GM23248 (cell line): ENCODE data around the gene KRTAP27-1. TPM values are rescaled to one million over a fixed set of nuclear protein-coding genes. Genes with fewer than 3 reads are reported as not detected.

Experiments used
- DNase-seq: peaks from one replicate; pipeline ENCODE4 v3.0.0-alpha.2; 2015
- H2AFZ ChIP-seq: fragments of 200-600 bp; sonication (generic); 2 replicates; pipeline ENCODE4 v1.6.1; 2016; ENCODE audit warnings: antibody characterized with exemption
- H3F3A ChIP-seq: fragments of 200-600 bp; sonication (generic); 2 replicates; pipeline ENCODE4 v1.6.1; 2016; ENCODE audit warnings: mild to moderate bottlenecking, antibody characterized with exemption, mixed run types; ENCODE audit not compliant: insufficient read depth
- H3K27ac ChIP-seq: fragments of 200-600 bp; sonication (generic); 2 replicates; pipeline ENCODE4 v1.5.1; 2016; ENCODE audit warnings: mild to moderate bottlenecking
- H3K27me3 ChIP-seq: fragments of 200-600 bp; sonication (generic); replicated peaks from 2 replicates; pipeline ENCODE4 v1.6.1; 2016; ENCODE audit warnings: mild to moderate bottlenecking; ENCODE audit not compliant: insufficient read depth
- H3K36me3 ChIP-seq: fragments of 200-600 bp; sonication (generic); 2 replicates; pipeline ENCODE4 v1.6.1; 2016; ENCODE audit warnings: low read depth, mild to moderate bottlenecking
- H3K4me1 ChIP-seq: fragments of 200-600 bp; sonication (generic); 2 replicates; pipeline ENCODE4 v1.6.1; 2016; ENCODE audit warnings: mild to moderate bottlenecking; ENCODE audit not compliant: insufficient read depth
- H3K4me2 ChIP-seq: fragments of 200-600 bp; sonication (generic); one replicate; pipeline ENCODE4 v1.6.1; 2016; ENCODE audit warnings: mild to moderate bottlenecking; ENCODE audit not compliant: unreplicated experiment
- H3K4me3 ChIP-seq: fragments of 200-600 bp; sonication (generic); 2 replicates; pipeline ENCODE4 v1.5.1; 2016; ENCODE audit warnings: mild to moderate bottlenecking
- H3K79me2 ChIP-seq: fragments of 200-600 bp; sonication (generic); 2 replicates; pipeline ENCODE4 v1.6.1; 2016; ENCODE audit warnings: mild to moderate bottlenecking; ENCODE audit not compliant: insufficient read depth
- H3K9ac ChIP-seq: fragments of 200-600 bp; sonication (generic); 2 replicates; pipeline ENCODE4 v1.6.1; 2016; ENCODE audit warnings: mild to moderate bottlenecking
- H3K9me2 ChIP-seq: fragments of 200-600 bp; sonication (generic); 2 replicates; pipeline ENCODE4 v1.6.1; 2016; ENCODE audit warnings: mixed run types, mild to moderate bottlenecking, moderate library complexity; ENCODE audit not compliant: insufficient read depth
- H3K9me3 ChIP-seq: fragments of 200-600 bp; sonication (generic); one replicate; pipeline ENCODE4 v1.6.1; 2017; ENCODE audit warnings: low read depth
- H4K20me1 ChIP-seq: fragments of 200-600 bp; sonication (generic); 2 replicates; pipeline ENCODE4 v1.6.0; 2016; ENCODE audit not compliant: insufficient read depth
- EZH2 ChIP-seq: fragments of 200-600 bp; sonication (generic); IDR thresholded peaks from 2 replicates; pipeline ENCODE4 v1.6.1; 2018; ENCODE audit warnings: antibody characterized with exemption, mild to moderate bottlenecking; ENCODE audit not compliant: insufficient read depth, poor library complexity, severe bottlenecking
- EZH2phosphoT487 ChIP-seq: fragments of 200-600 bp; sonication (generic); IDR thresholded peaks from 2 replicates; pipeline ENCODE4 v1.6.1; 2018; ENCODE audit warnings: antibody characterized with exemption, moderate library complexity, mild to moderate bottlenecking, low read depth; ENCODE audit not compliant: insufficient read depth
- WGBS, 2 experiments: methylation state at CpG; one replicate each; pipeline ENCODE4 v1.1.6; 2015 to 2017; ENCODE audit warnings: low lambda C conversion rate in 2 of 2, low coverage in 1 of 2; ENCODE audit errors: missing lambda C conversion rate in 2 of 2; 5-methylcytosine and 5-hydroxymethylcytosine counted together
- in situ Hi-C: fragments of 300-500 bp; cut with MboI; formaldehyde crosslinking; loops from 2 replicates; pipeline ENCODE4 v1.15.0; 2020
- polyA plus RNA-seq: library from polyadenylated mRNA; unstranded; fragments of >200 nt; fragmentation: Nextera tagmentation; extraction: Ambion mirVana; gene quantifications from 2 replicates; pipeline ENCODE4 v1.2.1, GENCODE V29; 2016
- total RNA-seq: library from RNA; depleted of rRNA; stranded (reverse); fragments of >200 nt; shearing (Covaris generic); gene quantifications from 2 replicates; pipeline ENCODE4 v1.2.3, GENCODE V29; 2014

Gene KRTAP27-1
- total and polyA plus RNA-seq, 2 experiments from 2014 or later, result not detected

GRCh38 chr21:30354308-30355005 is 17.0 kb upstream of the KRTAP27-1 start:
- DNase-seq, result no peak
- WGBS, 2 experiments, result 8 to 16% methylated on average over 1 of the region's 1 CpG

GRCh38 chr21:30351534-30351933 is 14.0 kb upstream of the KRTAP27-1 start:
- 44 to 52% methylated on average over 1 of the region's 1 CpG for WGBS, 2 experiments

More at GRCh38 chr21:30354308-30355005, 17.0 kb upstream of the KRTAP27-1 start:
- TF ChIP-seq EZH2phosphoT487 (no peak), EZH2 (no peak)
- H3K4me2 ChIP-seq, result no peak overlapping the region
- H3K9ac ChIP-seq, result no peak overlapping the region
- no peak overlapping the region for H3K27ac ChIP-seq
- no peak overlapping the region for H3K4me3 ChIP-seq
- H3K36me3 ChIP-seq, result no peaks in the 10 kb centered on the region
- H3K27me3 ChIP-seq, result no peaks in the 10 kb centered on the region
- no peaks in the 10 kb centered on the region for H3K79me2 ChIP-seq
- H3K9me2 ChIP-seq, result no peaks in the 10 kb centered on the region
- no peaks in the 10 kb centered on the region for H3K4me1 ChIP-seq
- H2AFZ ChIP-seq, result no peak overlapping the region
- H3F3A ChIP-seq, result no peaks in the 10 kb centered on the region
- no peaks in the 10 kb centered on the region for H4K20me1 ChIP-seq
- in situ Hi-C loops, result no loop called here
- H3K9me3 ChIP-seq, result no peaks in the 10 kb centered on the region

GRCh38 chr21:30349572-30349971 is 12.1 kb upstream of the KRTAP27-1 start:
- Histone ChIP-seq H3K36me3 (no peaks in the 10 kb centered on the region), H3F3A (no peaks in the 10 kb centered on the region), H3K9me3 (no peaks in the 10 kb centered on the region), H3K4me1 (no peaks in the 10 kb centered on the region), H3K4me3 (no peak overlapping the region), H4K20me1 (no peaks in the 10 kb centered on the region), H3K27me3 (no peaks in the 10 kb centered on the region), H3K27ac (no peak overlapping the region), H3K4me2 (no peak overlapping the region), H3K79me2 (no peaks in the 10 kb centered on the region), H3K9ac (no peak overlapping the region), H3K9me2 (no peaks in the 10 kb centered on the region), H2AFZ (no peak overlapping the region)
- in situ Hi-C loops, result no loop called here
- TF ChIP-seq EZH2phosphoT487 (no peak), EZH2 (no peak)
- DNase-seq, result no peak
- 0 to 2% methylated on average over 3 of the region's 3 CpGs for WGBS, 2 experiments

More at GRCh38 chr21:30351534-30351933, 14.0 kb upstream of the KRTAP27-1 start:
- TF ChIP-seq EZH2phosphoT487 (no peak), EZH2 (no peak)
- H3F3A ChIP-seq, result no peaks in the 10 kb centered on the region
- DNase-seq, result no peak
- no peaks in the 10 kb centered on the region for H3K4me1 ChIP-seq
- H3K4me3 ChIP-seq, result no peak overlapping the region
- no peak overlapping the region for H3K9ac ChIP-seq
- H3K27me3 ChIP-seq, result no peaks in the 10 kb centered on the region
- in situ Hi-C loops, result no loop called here
- no peaks in the 10 kb centered on the region for H3K9me2 ChIP-seq
- H3K79me2 ChIP-seq, result no peaks in the 10 kb centered on the region
- H3K9me3 ChIP-seq, result no peaks in the 10 kb centered on the region
- no peaks in the 10 kb centered on the region for H3K36me3 ChIP-seq
- no peak overlapping the region for H3K4me2 ChIP-seq
- H2AFZ ChIP-seq, result no peak overlapping the region
- no peaks in the 10 kb centered on the region for H4K20me1 ChIP-seq
- no peak overlapping the region for H3K27ac ChIP-seq

GRCh38 chr21:30348506-30348905 is 11.0 kb upstream of the KRTAP27-1 start, which contains the start of gene KRTAP23-1:
TSS of gene KRTAP23-1 (minus strand) at chr21:30348606. CDS start at chr21:30348606, 0 bp downstream.
- in situ Hi-C loops, result no loop called here
- Histone ChIP-seq H3K4me1 (no peaks in the 10 kb centered on the region), H3K9ac (no peak within 1 kb of the TSS), H3K4me3 (no peak within 1 kb of the TSS), H3K79me2 (no peaks in the 10 kb centered on the region), H3K4me2 (no peak within 1 kb of the TSS), H2AFZ (no peak within 1 kb of the TSS), H3F3A (no peaks in the 10 kb centered on the region), H3K27ac (no peak within 1 kb of the TSS), H3K9me2 (no peaks in the 10 kb centered on the region), H3K27me3 (no peaks in the 10 kb centered on the region), H3K36me3 (no peaks in the 10 kb centered on the region), H4K20me1 (no peaks in the 10 kb centered on the region), H3K9me3 (no peaks in the 10 kb centered on the region)
- DNase-seq, result no peak
- no peak for TF ChIP-seq EZH2
- no peak for TF ChIP-seq EZH2phosphoT487
- 44 to 56% methylated on average over 4 of the region's 4 CpGs for WGBS, 2 experiments
